OCI-LY1 (cell line): ENCODE results near the gene MGAT3.
A peak's percentile ranks its signal among the peaks of the same experiment; 100 is the strongest.

Experiments
- H2AFZ ChIP-seq: fragments of 200-600 bp; sonication (generic), shearing (Covaris generic); 2 replicates; pipeline ENCODE4 v1.6.0; 2014; ENCODE audit warnings: antibody characterized with exemption, mild to moderate bottlenecking, low read length
- H3F3A ChIP-seq: fragments of 200-600 bp; sonication (generic), shearing (Covaris generic); 2 replicates; pipeline ENCODE4 v1.6.0; 2014; ENCODE audit warnings: mild to moderate bottlenecking, antibody characterized with exemption, low read length, moderate library complexity; ENCODE audit not compliant: insufficient read depth
- H3K27ac ChIP-seq: fragments of 200-600 bp; sonication (generic); 2 replicates; pipeline ENCODE4 v1.5.1; 2014; ENCODE audit warnings: low read length, mixed run types, mild to moderate bottlenecking, low read depth; ENCODE audit not compliant: poor library complexity, severe bottlenecking
- H3K27me3 ChIP-seq: fragments of 200-600 bp; sonication (generic); 2 replicates; pipeline ENCODE4 v1.6.0; 2014; ENCODE audit warnings: antibody characterized with exemption, mild to moderate bottlenecking, low read length, moderate library complexity; ENCODE audit not compliant: insufficient read depth
- H3K36me3 ChIP-seq: fragments of 200-600 bp; sonication (generic); 2 replicates; pipeline ENCODE4 v1.6.1; 2014; ENCODE audit warnings: mild to moderate bottlenecking, antibody characterized with exemption, low read length, moderate library complexity, mixed read lengths; ENCODE audit not compliant: insufficient read depth
- H3K4me1 ChIP-seq: fragments of 200-600 bp; sonication (generic); 2 replicates; pipeline ENCODE4 v1.5.1; 2014; ENCODE audit warnings: mild to moderate bottlenecking, low read length, moderate library complexity; ENCODE audit not compliant: insufficient read depth, severe bottlenecking
- H3K4me2 ChIP-seq: fragments of 200-600 bp; sonication (generic), shearing (Covaris generic); 2 replicates; pipeline ENCODE4 v1.6.1; 2014; ENCODE audit warnings: low read length
- H3K4me3 ChIP-seq: fragments of 200-600 bp; sonication (generic); 2 replicates; pipeline ENCODE4 v1.5.1; 2014; ENCODE audit warnings: low read length, low read depth, mild to moderate bottlenecking, mixed read lengths; ENCODE audit not compliant: poor library complexity, severe bottlenecking
- H3K79me2 ChIP-seq: fragments of 200-600 bp; shearing (Covaris generic); 2 replicates; pipeline ENCODE4 v1.6.1; 2016; ENCODE audit warnings: mixed run types, low read length, mixed read lengths; ENCODE audit not compliant: insufficient read depth
- H3K9ac ChIP-seq: fragments of 200-600 bp; sonication (generic), shearing (Covaris generic); 2 replicates; pipeline ENCODE4 v1.6.1; 2014; ENCODE audit warnings: mild to moderate bottlenecking, low read length, mixed read lengths
- H3K9me2 ChIP-seq: fragments of 200-600 bp; sonication (generic), shearing (Covaris generic); 2 replicates; pipeline ENCODE4 v1.6.1; 2014; ENCODE audit warnings: low read depth, mild to moderate bottlenecking, low read length, mixed read lengths
- H3K9me3 ChIP-seq: fragments of 200-600 bp; shearing (Covaris generic); 2 replicates; pipeline ENCODE4 v1.6.1; 2014; ENCODE audit warnings: low read length, mixed read lengths
- H4K20me1 ChIP-seq: fragments of 200-600 bp; sonication (generic), shearing (Covaris generic); 2 replicates; pipeline ENCODE4 v1.6.0; 2016; ENCODE audit warnings: mild to moderate bottlenecking, low read length; ENCODE audit not compliant: insufficient read depth
- CTCF ChIP-seq: fragments of 200-600 bp; sonication (generic), shearing (Covaris generic); IDR thresholded peaks from 2 replicates; pipeline ENCODE4 v1.5.1; 2017; ENCODE audit warnings: mild to moderate bottlenecking, antibody characterized with exemption, low read length, moderate library complexity, mixed read lengths
- EZH2 ChIP-seq: fragments of 200-600 bp; sonication (generic), shearing (Covaris generic); IDR thresholded peaks from 2 replicates; pipeline ENCODE4 v1.8.0; 2017; ENCODE audit warnings: borderline replicate concordance, mixed run types, mild to moderate bottlenecking, antibody characterized with exemption, low read length, moderate library complexity, mixed read lengths

The MGAT3 gene

GRCh38 chr22:39481595-39481994 lies 24.8 kb downstream of the MGAT3 start:
- H3K27ac ChIP-seq: no peak overlapping the region
- no peaks in the 10 kb centered on the region for H3K4me1 ChIP-seq
- H3K9me2 ChIP-seq: no peaks in the 10 kb centered on the region
- no peak for TF ChIP-seq EZH2
- TF ChIP-seq CTCF: no peak
- no peaks in the 10 kb centered on the region for H4K20me1 ChIP-seq
- peaks cover 94% of the 10 kb centered on the region for H3K36me3 ChIP-seq
- no peak overlapping the region for H3K9ac ChIP-seq
- no peak overlapping the region for H2AFZ ChIP-seq
- H3F3A ChIP-seq: no peaks in the 10 kb centered on the region
- H3K4me2 ChIP-seq: no peak overlapping the region
- H3K4me3 ChIP-seq: no peak overlapping the region
- H3K79me2 ChIP-seq: no peaks in the 10 kb centered on the region
- H3K9me3 ChIP-seq: no peaks in the 10 kb centered on the region
- H3K27me3 ChIP-seq: no peaks in the 10 kb centered on the region

GRCh38 chr22:39482768-39483167 lies 26.0 kb downstream of the MGAT3 start:
- no peak overlapping the region for H3K4me2 ChIP-seq
- peaks cover 94% of the 10 kb centered on the region for H3K36me3 ChIP-seq
- no peaks in the 10 kb centered on the region for H3K4me1 ChIP-seq
- peak overlapping the region; percentile 39 for H3K27ac ChIP-seq
- H4K20me1 ChIP-seq: no peaks in the 10 kb centered on the region
- no peaks in the 10 kb centered on the region for H3K27me3 ChIP-seq
- no peak overlapping the region for H2AFZ ChIP-seq
- H3K9me2 ChIP-seq: no peaks in the 10 kb centered on the region
- no peaks in the 10 kb centered on the region for H3F3A ChIP-seq
- H3K9ac ChIP-seq: no peak overlapping the region
- TF ChIP-seq EZH2: no peak
- TF ChIP-seq CTCF: no peak
- no peaks in the 10 kb centered on the region for H3K79me2 ChIP-seq
- H3K4me3 ChIP-seq: no peak overlapping the region
- no peaks in the 10 kb centered on the region for H3K9me3 ChIP-seq

GRCh38 chr22:39486951-39487825 lies 30.4 kb downstream of the MGAT3 start:
- Histone ChIP-seq H3K4me1 (no peaks in the 10 kb centered on the region), H4K20me1 (no peaks in the 10 kb centered on the region), H3K9ac (no peak overlapping the region), H3K27me3 (no peaks in the 10 kb centered on the region), H3K4me2 (no peak overlapping the region), H3K4me3 (no peak overlapping the region), H3K79me2 (no peaks in the 10 kb centered on the region), H3F3A (no peaks in the 10 kb centered on the region), H3K9me2 (no peaks in the 10 kb centered on the region), H3K36me3 (peaks cover 89% of the 10 kb centered on the region), H3K27ac (no peak overlapping the region), H2AFZ (no peak overlapping the region), H3K9me3 (no peaks in the 10 kb centered on the region)
- no peak for TF ChIP-seq CTCF
- no peak for TF ChIP-seq EZH2
